ENCODE measurements around the gene JMY.

JMY gene

DNA sequence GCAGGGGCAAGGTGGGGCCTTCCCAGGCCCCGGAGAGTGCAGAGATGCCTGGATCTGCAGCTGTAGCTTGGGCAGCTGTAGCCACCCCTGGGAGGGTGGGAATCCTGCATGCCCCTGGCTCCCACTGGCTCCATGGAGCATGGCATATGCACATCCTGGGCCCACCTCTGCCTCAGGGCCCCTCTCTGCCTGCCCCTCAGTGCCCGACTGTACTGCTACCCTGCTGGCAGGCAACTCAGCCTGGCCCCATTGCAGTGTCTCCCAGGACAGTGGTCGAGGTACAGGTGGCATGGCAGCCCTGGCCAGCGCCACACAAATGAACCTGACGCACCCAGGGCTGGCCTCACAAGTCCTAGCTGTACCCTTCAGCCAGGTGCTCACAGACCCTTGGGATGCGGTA lies 23.9 kb downstream of the JMY start:
- DNase-seq (ENCODE audit: low read depth, low spot score) = no peak
- no peak overlapping the region for H3K27ac ChIP-seq
- no peak overlapping the region for H3K9ac ChIP-seq (ENCODE audit: insufficient read length)
- no peak overlapping the region for H3K4me3 ChIP-seq
- H3K9me3 ChIP-seq (ENCODE audit: low read depth, low read length) = no peaks in the 10 kb centered on the region
- no peaks in the 10 kb centered on the region for H3K36me3 ChIP-seq (ENCODE audit: insufficient read depth, low read length)
- no peak for TF ChIP-seq EZH2 (IDR thresholded peaks at IDR 0.05)
- no peak for TF ChIP-seq POLR2AphosphoS5 (IDR thresholded peaks at IDR 0.05; ENCODE audit: borderline replicate concordance, low read depth, low read length)
- no peak for TF ChIP-seq FOXP2 (optimal IDR thresholded peaks at IDR 0.05; ENCODE audit: control extremely low read depth, extremely low read length, insufficient read depth)

- no peak for DNase-seq (ENCODE audit: low read depth, low spot score)
- Histone ChIP-seq H3K9me3 (ENCODE audit: low read depth, low read length) (no peaks in the 10 kb centered on the region), H3K36me3 (ENCODE audit: insufficient read depth, low read length) (no peaks in the 10 kb centered on the region), H3K27ac (no peak overlapping the region), H3K9ac (ENCODE audit: insufficient read length) (no peak overlapping the region), H3K4me3 (no peak overlapping the region)
- no peak for TF ChIP-seq EZH2 (IDR thresholded peaks at IDR 0.05)
- TF ChIP-seq POLR2AphosphoS5 (IDR thresholded peaks at IDR 0.05; ENCODE audit: borderline replicate concordance, low read depth, low read length) = no peak
- no peak for TF ChIP-seq FOXP2 (optimal IDR thresholded peaks at IDR 0.05; ENCODE audit: control extremely low read depth, extremely low read length, insufficient read depth)
Observed at GRCh38 chr5:79261897-79262296, 26.0 kb downstream of the JMY start.

DNA sequence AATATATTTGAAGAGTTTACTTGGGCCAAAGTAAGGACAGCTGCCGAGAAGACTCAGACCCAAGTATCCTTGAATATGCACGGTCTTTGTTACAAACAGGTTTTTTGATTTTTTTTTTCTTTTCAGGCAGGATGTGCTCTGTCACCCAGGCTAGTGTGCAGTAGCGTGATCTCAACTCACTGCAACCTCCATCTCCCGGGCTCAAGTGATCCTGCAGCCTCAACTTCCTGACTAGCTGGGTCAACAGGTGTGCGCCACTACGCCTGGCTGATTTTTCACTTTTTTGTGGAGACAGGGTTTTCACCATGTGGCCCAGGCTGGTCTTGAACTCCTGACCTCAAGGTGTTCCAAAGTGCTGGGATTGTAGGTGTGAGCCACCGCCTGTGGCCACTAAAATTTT lies 27.4 kb downstream of the JMY start:
- no peak overlapping the region for H3K9ac ChIP-seq (ENCODE audit: insufficient read length)
- H3K9me3 ChIP-seq (ENCODE audit: low read depth, low read length) = no peaks in the 10 kb centered on the region
- TF ChIP-seq FOXP2 (optimal IDR thresholded peaks at IDR 0.05; ENCODE audit: control extremely low read depth, extremely low read length, insufficient read depth) (no peak), POLR2AphosphoS5 (IDR thresholded peaks at IDR 0.05; ENCODE audit: borderline replicate concordance, low read depth, low read length) (no peak), EZH2 (IDR thresholded peaks at IDR 0.05) (no peak)
- H3K4me3 ChIP-seq = no peak overlapping the region
- H3K27ac ChIP-seq = no peak overlapping the region
- no peaks in the 10 kb centered on the region for H3K36me3 ChIP-seq (ENCODE audit: insufficient read depth, low read length)
- no peak for DNase-seq (ENCODE audit: low read depth, low spot score)

GRCh38 chr5:79267180-79267579 lies 31.2 kb downstream of the JMY start:
- no peak overlapping the region for H3K9ac ChIP-seq (ENCODE audit: insufficient read length)
- H3K36me3 ChIP-seq (ENCODE audit: insufficient read depth, low read length) = no peaks in the 10 kb centered on the region
- H3K4me3 ChIP-seq = no peak overlapping the region
- no peaks in the 10 kb centered on the region for H3K9me3 ChIP-seq (ENCODE audit: low read depth, low read length)
- no peak for DNase-seq (ENCODE audit: low read depth, low spot score)
- no peak for TF ChIP-seq EZH2 (IDR thresholded peaks at IDR 0.05)
- no peak for TF ChIP-seq POLR2AphosphoS5 (IDR thresholded peaks at IDR 0.05; ENCODE audit: borderline replicate concordance, low read depth, low read length)
- TF ChIP-seq FOXP2 (optimal IDR thresholded peaks at IDR 0.05; ENCODE audit: control extremely low read depth, extremely low read length, insufficient read depth) = no peak
- H3K27ac ChIP-seq = no peak overlapping the region

DNA sequence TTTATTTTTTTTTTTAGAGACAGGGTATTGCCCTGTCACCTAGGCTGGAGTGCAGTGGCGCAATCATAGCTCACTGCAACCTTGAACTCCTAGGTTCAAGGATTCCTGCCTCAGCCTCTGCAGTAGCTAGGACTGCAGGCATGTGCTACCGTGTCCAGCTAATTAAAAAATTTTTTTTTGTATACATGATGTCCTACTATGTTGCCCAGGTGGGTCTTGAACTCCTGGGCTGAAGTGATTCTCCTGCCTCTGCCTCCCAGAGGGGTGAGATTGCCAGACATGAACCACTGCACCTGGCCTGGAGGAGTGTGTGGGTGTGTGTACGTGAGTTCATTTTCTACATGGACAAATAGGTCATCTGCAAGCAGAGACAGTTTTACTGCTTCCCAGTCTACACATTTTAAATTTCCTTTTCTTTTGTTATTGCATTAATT lies 33.8 kb downstream of the JMY start:
- Histone ChIP-seq H3K36me3 (ENCODE audit: insufficient read depth, low read length) (no peaks in the 10 kb centered on the region), H3K9me3 (ENCODE audit: low read depth, low read length) (no peaks in the 10 kb centered on the region), H3K9ac (ENCODE audit: insufficient read length) (no peak overlapping the region), H3K4me3 (no peak overlapping the region), H3K27ac (no peak overlapping the region)
- no peak for DNase-seq (ENCODE audit: low read depth, low spot score)
- TF ChIP-seq EZH2 (IDR thresholded peaks at IDR 0.05) (no peak), FOXP2 (optimal IDR thresholded peaks at IDR 0.05; ENCODE audit: control extremely low read depth, extremely low read length, insufficient read depth) (no peak), POLR2AphosphoS5 (IDR thresholded peaks at IDR 0.05; ENCODE audit: borderline replicate concordance, low read depth, low read length) (no peak)

DNA sequence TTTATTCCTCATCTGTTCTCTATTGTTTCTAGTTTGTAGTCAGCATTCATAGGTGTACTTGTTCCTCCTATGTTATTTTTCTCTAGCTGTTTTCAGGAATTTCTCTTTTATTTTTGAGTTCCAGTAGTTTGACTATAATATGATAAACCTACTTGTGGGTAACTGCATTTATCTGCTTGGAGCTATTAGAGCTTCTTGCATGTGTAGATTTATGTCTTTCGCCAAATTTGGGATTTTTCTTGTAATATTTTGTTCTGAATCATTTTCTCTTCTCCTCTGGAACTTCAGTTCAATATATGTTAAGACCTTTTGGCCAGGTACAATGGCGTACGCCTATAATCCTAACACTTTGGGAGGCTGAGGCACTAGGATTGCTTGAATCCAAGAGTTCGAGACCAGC lies 37.4 kb downstream of the JMY start:
- no peak overlapping the region for H3K9ac ChIP-seq (ENCODE audit: insufficient read length)
- TF ChIP-seq EZH2 (IDR thresholded peaks at IDR 0.05) (no peak), FOXP2 (optimal IDR thresholded peaks at IDR 0.05; ENCODE audit: control extremely low read depth, extremely low read length, insufficient read depth) (no peak)
- no peaks in the 10 kb centered on the region for H3K9me3 ChIP-seq (ENCODE audit: low read depth, low read length)
- H3K36me3 ChIP-seq (ENCODE audit: insufficient read depth, low read length) = no peaks in the 10 kb centered on the region
- no peak overlapping the region for H3K4me3 ChIP-seq
- DNase-seq (ENCODE audit: low read depth, low spot score) = no peak
- no peak overlapping the region for H3K27ac ChIP-seq

DNA sequence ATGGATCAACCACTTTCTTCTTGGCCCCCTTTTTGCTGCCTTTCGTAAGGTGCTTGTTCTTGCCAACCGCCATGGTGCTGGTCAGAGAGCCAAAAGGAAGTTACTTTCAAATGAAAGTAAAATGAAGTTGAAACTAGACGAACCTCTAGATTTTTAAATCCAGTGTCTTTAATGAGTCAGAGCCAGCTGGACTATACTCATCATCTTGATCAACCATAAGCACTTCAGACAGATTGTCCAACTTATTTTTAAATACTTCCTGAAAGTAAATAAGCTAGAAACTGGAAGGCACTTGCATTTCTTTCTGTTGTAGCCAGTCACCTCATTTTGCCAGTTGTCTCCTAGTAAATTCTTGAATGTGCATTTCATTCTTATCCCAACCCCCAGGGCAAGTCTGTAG lies 48.9 kb downstream of the JMY start:
- Histone ChIP-seq H3K27ac (no peak overlapping the region), H3K9me3 (ENCODE audit: low read depth, low read length) (no peaks in the 10 kb centered on the region), H3K9ac (ENCODE audit: insufficient read length) (no peak overlapping the region), H3K36me3 (ENCODE audit: insufficient read depth, low read length) (no peaks in the 10 kb centered on the region; the same call in 1 of the 2 replicates), H3K4me3 (no peak overlapping the region)
- no peak for DNase-seq (ENCODE audit: low read depth, low spot score)
- TF ChIP-seq FOXP2 (optimal IDR thresholded peaks at IDR 0.05; ENCODE audit: control extremely low read depth, extremely low read length, insufficient read depth) = no peak
- no peak for TF ChIP-seq EZH2 (IDR thresholded peaks at IDR 0.05)
- TF ChIP-seq POLR2AphosphoS5 (IDR thresholded peaks at IDR 0.05; ENCODE audit: borderline replicate concordance, low read depth, low read length) = no peak

GRCh38 chr5:79285285-79285684 lies 49.4 kb downstream of the JMY start:
- no peaks in the 10 kb centered on the region; the same call in 1 of the 2 replicates for H3K36me3 ChIP-seq (ENCODE audit: insufficient read depth, low read length)
- no peak for TF ChIP-seq FOXP2 (optimal IDR thresholded peaks at IDR 0.05; ENCODE audit: control extremely low read depth, extremely low read length, insufficient read depth)
- TF ChIP-seq EZH2 (IDR thresholded peaks at IDR 0.05) = no peak
- no peak for TF ChIP-seq POLR2AphosphoS5 (IDR thresholded peaks at IDR 0.05; ENCODE audit: borderline replicate concordance, low read depth, low read length)
- H3K9me3 ChIP-seq (ENCODE audit: low read depth, low read length) = no peaks in the 10 kb centered on the region
- H3K27ac ChIP-seq = no peak overlapping the region
- no peak overlapping the region for H3K4me3 ChIP-seq
- no peak for DNase-seq (ENCODE audit: low read depth, low spot score)
- H3K9ac ChIP-seq (ENCODE audit: insufficient read length) = no peak overlapping the region

DNA sequence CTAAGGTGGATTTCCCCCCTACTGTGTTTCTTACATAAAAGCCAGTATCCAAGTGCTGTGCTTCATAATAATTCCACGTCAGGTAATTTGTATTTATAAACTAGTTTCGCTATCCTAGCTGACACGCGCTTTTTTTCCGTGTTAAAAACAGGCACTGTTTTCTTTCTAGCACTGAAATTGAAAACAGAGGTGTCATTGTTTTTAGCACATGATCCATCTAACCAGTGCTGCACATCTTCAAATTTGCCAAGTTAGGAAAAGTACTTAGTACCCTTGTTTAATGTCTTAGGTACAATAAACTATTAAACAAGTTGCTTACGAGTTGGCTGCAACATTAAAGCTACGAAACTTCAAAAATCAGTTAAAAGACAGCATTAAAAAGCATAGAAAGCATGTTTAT lies 49.9 kb downstream of the JMY start:
- DNase-seq (ENCODE audit: low read depth, low spot score) = no peak
- no peak overlapping the region for H3K9ac ChIP-seq (ENCODE audit: insufficient read length)
- no peaks in the 10 kb centered on the region; the same call in 1 of the 2 replicates for H3K36me3 ChIP-seq (ENCODE audit: insufficient read depth, low read length)
- H3K9me3 ChIP-seq (ENCODE audit: low read depth, low read length) = no peaks in the 10 kb centered on the region
- H3K27ac ChIP-seq = no peak overlapping the region
- no peak overlapping the region for H3K4me3 ChIP-seq
- TF ChIP-seq EZH2 (IDR thresholded peaks at IDR 0.05) = no peak
- TF ChIP-seq FOXP2 (optimal IDR thresholded peaks at IDR 0.05; ENCODE audit: control extremely low read depth, extremely low read length, insufficient read depth) = no peak
- no peak for TF ChIP-seq POLR2AphosphoS5 (IDR thresholded peaks at IDR 0.05; ENCODE audit: borderline replicate concordance, low read depth, low read length)
